CD4-positive, alpha-beta memory T cell (primary cell): ENCODE data around the gene UCK2. TPM values are rescaled to one million over a fixed set of nuclear protein-coding genes. Genes with fewer than 3 reads are reported as not detected.

Source experiments
- CTCF ChIA-PET: fragments of 350-600 bp; sonication (Branson Sonifier 250); formaldehyde crosslinking; loops from one replicate; lab custom pipeline; 2021; ENCODE audit warnings: inconsistent platforms; ENCODE audit not compliant: partially characterized antibody; lab: Charles Lee
- POLR2A ChIA-PET: fragments of 350-600 bp; sonication (Branson Sonifier 250); formaldehyde crosslinking; loops from one replicate; lab custom pipeline; 2021; ENCODE audit not compliant: partially characterized antibody; lab: Charles Lee
- DNase-seq, 5 donors: peaks; one replicate each; pipeline versions ENCODE4 v3.0.0 to v3.0.0-alpha.2; 2020 to 2022; ENCODE audit warnings: mixed read lengths in 1 of 5
- H3K27ac ChIP-seq: one replicate; pipeline ENCODE4 v1.7.0; 2013; ENCODE audit warnings: low read depth, low read length
- H3K27me3 ChIP-seq: 2 replicates; pipeline ENCODE4 v1.7.0; 2013; ENCODE audit warnings: mild to moderate bottlenecking, low read length, moderate library complexity; ENCODE audit not compliant: insufficient read depth
- H3K36me3 ChIP-seq: 2 replicates; pipeline ENCODE4 v1.7.0; 2013; ENCODE audit warnings: mild to moderate bottlenecking, low read length, moderate library complexity; ENCODE audit not compliant: insufficient read depth
- H3K4me1 ChIP-seq: 2 replicates; pipeline ENCODE4 v1.7.0; 2013; ENCODE audit warnings: mild to moderate bottlenecking, low read length, moderate library complexity; ENCODE audit not compliant: insufficient read depth
- H3K4me3 ChIP-seq, 2 donors: one replicate each; pipeline ENCODE4 v1.7.0; 2013; ENCODE audit warnings: low read length in 2 of 2, mild to moderate bottlenecking in 1 of 2
- H3K9me3 ChIP-seq, 2 donors: one replicate each; pipeline ENCODE4 v1.7.0; 2013; ENCODE audit warnings: low read length in 2 of 2, control low read depth in 1 of 2; ENCODE audit not compliant: control insufficient read depth in 1 of 2
- H3K27ac Mint-ChIP-seq, 7 donors: one replicate each; pipeline ENCODE4 v1.8.0; 2020 to 2021; ENCODE audit warnings: mixed read lengths in 7 of 7, mild to moderate bottlenecking in 6 of 7, inconsistent platforms in 3 of 7, moderate library complexity in 3 of 7
- H3K27me3 Mint-ChIP-seq, 2 donors: one replicate each; pipeline ENCODE4 v1.8.0; 2020 to 2021; ENCODE audit warnings: mixed read lengths in 2 of 2
- H3K36me3 Mint-ChIP-seq, 2 donors: one replicate each; pipeline ENCODE4 v1.8.0; 2020 to 2021; ENCODE audit warnings: mixed read lengths in 2 of 2, inconsistent platforms in 1 of 2, mild to moderate bottlenecking in 1 of 2
- H3K4me1 Mint-ChIP-seq, 4 donors: one replicate each; pipeline ENCODE4 v1.8.0; 2020 to 2021; ENCODE audit warnings: mixed read lengths in 4 of 4, mild to moderate bottlenecking in 1 of 4
- H3K4me3 Mint-ChIP-seq, 8 donors: one replicate each; pipeline ENCODE4 v1.8.0; 2020 to 2021; ENCODE audit warnings: mixed read lengths in 8 of 8, mild to moderate bottlenecking in 7 of 8, moderate library complexity in 6 of 8, inconsistent platforms in 3 of 8
- H3K9me3 Mint-ChIP-seq, 8 donors: one replicate each; pipeline ENCODE4 v1.8.0; 2020 to 2021; ENCODE audit warnings: mixed read lengths in 8 of 8, mild to moderate bottlenecking in 5 of 8, inconsistent platforms in 3 of 8, moderate library complexity in 1 of 8
- intact Hi-C: fragments of 100-400 bp; cut with micrococcal nuclease; formaldehyde crosslinking; loops from one replicate; pipeline ENCODE4 v1.15.1; 2023
- polyA plus RNA-seq, 2 donors: library from polyadenylated mRNA; unstranded; fragments of 300-500 nt; fragmentation: Illumina TruSeq; gene quantifications; one replicate each; pipeline ENCODE4 v1.2.3, GENCODE V29; 2021
- total RNA-seq, 2 experiments: library from RNA; stranded (reverse); gene quantifications; one replicate each; pipeline ENCODE4 v1.2.3, GENCODE V29; 2021

UCK2 gene
- total and polyA plus RNA-seq, 4 experiments from 2014 or later: 2.1 to 5.6 (median 4.1) TPM

- H3K4me1 Mint-ChIP-seq: peaks cover 10 to 18% (median 14%) of the 10 kb centered on the region in 4 donors
Measured at GRCh38 chr1:165855010-165855838, 27.8 kb downstream of the UCK2 start.

GRCh38 chr1:165856021-165856420, 28.6 kb downstream of the UCK2 start:
- Histone ChIP-seq H3K4me1 (peaks cover 6% of the 10 kb centered on the region), H3K27ac (no peak overlapping the region), H3K36me3 (no peaks in the 10 kb centered on the region), H3K27me3 (no peaks in the 10 kb centered on the region), H3K4me3 (no peak overlapping the region), H3K9me3 (no peaks in the 10 kb centered on the region)
- Mint-ChIP-seq H3K27me3 (no peaks in the 10 kb centered on the region), H3K36me3 (no peaks in the 10 kb centered on the region), H3K4me1 (peaks cover 9 to 15% (median 12%) of the 10 kb centered on the region in 4 donors), H3K4me3 (no peak overlapping the region), H3K9me3 (no peaks in the 10 kb centered on the region), H3K27ac (no peak overlapping the region)
- ChIA-PET CTCF (interaction anchor here (0.6 to 0.9 kb wide), 3 partner anchors 9 to 1832 kb away, joined by 3 read pairs; no protein-coding TSS in a partner anchor), POLR2A (interaction anchor here (0.8 kb wide), 1 partner anchor 15 kb away, joined by 3 read pairs; no protein-coding TSS in a partner anchor)
- intact Hi-C loops: no loop called here
- no peak for DNase-seq

More at GRCh38 chr1:165855010-165855838, 27.8 kb downstream of the UCK2 start:
- peaks cover 9% of the 10 kb centered on the region for H3K4me1 ChIP-seq
- no peak overlapping the region for H3K27ac Mint-ChIP-seq
- ChIA-PET POLR2A (no interaction called here), CTCF (interaction anchor here (1.1 kb wide), 1 partner anchor 35 kb away, joined by 3 read pairs; no protein-coding TSS in a partner anchor)
- H3K4me3 ChIP-seq: no peak overlapping the region
- DNase-seq: no peak
- H3K36me3 Mint-ChIP-seq: no peaks in the 10 kb centered on the region
- intact Hi-C loops: no loop called here
- no peaks in the 10 kb centered on the region for H3K27me3 ChIP-seq
- no peaks in the 10 kb centered on the region for H3K9me3 Mint-ChIP-seq
- H3K4me3 Mint-ChIP-seq: no peak overlapping the region
- no peaks in the 10 kb centered on the region for H3K36me3 ChIP-seq
- H3K9me3 ChIP-seq: no peaks in the 10 kb centered on the region
- no peak overlapping the region for H3K27ac ChIP-seq
- no peaks in the 10 kb centered on the region for H3K27me3 Mint-ChIP-seq

GRCh38 chr1:165856606-165857005, 29.2 kb downstream of the UCK2 start:
- Histone ChIP-seq H3K4me3 (no peak overlapping the region), H3K4me1 (peaks cover under 1% of the 10 kb centered on the region), H3K36me3 (no peaks in the 10 kb centered on the region), H3K27me3 (no peaks in the 10 kb centered on the region), H3K9me3 (no peaks in the 10 kb centered on the region), H3K27ac (no peak overlapping the region)
- Mint-ChIP-seq H3K9me3 (no peaks in the 10 kb centered on the region), H3K27me3 (no peaks in the 10 kb centered on the region), H3K27ac (no peak overlapping the region), H3K4me3 (no peak overlapping the region), H3K36me3 (no peaks in the 10 kb centered on the region), H3K4me1 (peaks cover 5 to 10% (median 7%) of the 10 kb centered on the region in 4 donors)
- ChIA-PET POLR2A (interaction anchor here (0.8 kb wide), 1 partner anchor 15 kb away, joined by 3 read pairs; no protein-coding TSS in a partner anchor), CTCF (interaction anchor here (0.6 to 0.9 kb wide), 2 partner anchors 10 to 1831 kb away, joined by 3 read pairs; no protein-coding TSS in a partner anchor)
- intact Hi-C loops: no loop called here
- no peak for DNase-seq

GRCh38 chr1:165857046-165857801, 29.8 kb downstream of the UCK2 start:
- Histone ChIP-seq H3K27me3 (no peaks in the 10 kb centered on the region), H3K36me3 (no peaks in the 10 kb centered on the region), H3K4me3 (no peak overlapping the region), H3K27ac (no peak overlapping the region), H3K4me1 (no peaks in the 10 kb centered on the region), H3K9me3 (no peaks in the 10 kb centered on the region)
- no peaks in the 10 kb centered on the region for H3K36me3 Mint-ChIP-seq
- intact Hi-C loops: no loop called here
- peak overlapping the region in 1 of 7 donors; percentile 36 for H3K27ac Mint-ChIP-seq
- H3K4me1 Mint-ChIP-seq: peaks cover 3 to 5% (median 4%) of the 10 kb centered on the region in 4 donors
- no peaks in the 10 kb centered on the region for H3K27me3 Mint-ChIP-seq
- no peaks in the 10 kb centered on the region for H3K9me3 Mint-ChIP-seq
- no peak overlapping the region for H3K4me3 Mint-ChIP-seq
- CTCF ChIA-PET: no interaction called here
- POLR2A ChIA-PET: no interaction called here
- DNase-seq: no peak

GRCh38 chr1:165858364-165858823, 31.0 kb downstream of the UCK2 start:
- peaks cover 3 to 5% (median 4%) of the 10 kb centered on the region in 4 donors for H3K4me1 Mint-ChIP-seq
- Histone ChIP-seq H3K4me3 (no peak overlapping the region), H3K9me3 (no peaks in the 10 kb centered on the region), H3K27me3 (no peaks in the 10 kb centered on the region), H3K27ac (no peak overlapping the region), H3K4me1 (no peaks in the 10 kb centered on the region), H3K36me3 (no peaks in the 10 kb centered on the region)
- peak overlapping the region in 1 of 7 donors; percentile 21 for H3K27ac Mint-ChIP-seq
- no peaks in the 10 kb centered on the region for H3K36me3 Mint-ChIP-seq
- no peaks in the 10 kb centered on the region for H3K9me3 Mint-ChIP-seq
- no peak for DNase-seq
- ChIA-PET POLR2A (no interaction called here), CTCF (no interaction called here)
- intact Hi-C loops: no loop called here
- H3K27me3 Mint-ChIP-seq: no peaks in the 10 kb centered on the region
- no peak overlapping the region for H3K4me3 Mint-ChIP-seq

GRCh38 chr1:165858967-165859845, 31.8 kb downstream of the UCK2 start:
- CTCF ChIA-PET: no interaction called here
- H3K27me3 Mint-ChIP-seq: no peaks in the 10 kb centered on the region
- no peaks in the 10 kb centered on the region for H3K9me3 ChIP-seq
- POLR2A ChIA-PET: no interaction called here
- no peak overlapping the region for H3K27ac ChIP-seq
- H3K36me3 Mint-ChIP-seq: no peaks in the 10 kb centered on the region
- peak overlapping the region in 2 of 7 donors; percentile 21 to 33 for H3K27ac Mint-ChIP-seq
- no peaks in the 10 kb centered on the region for H3K27me3 ChIP-seq
- H3K9me3 Mint-ChIP-seq: no peaks in the 10 kb centered on the region
- intact Hi-C loops: no loop called here
- H3K4me3 ChIP-seq: no peak overlapping the region
- H3K4me3 Mint-ChIP-seq: no peak overlapping the region
- DNase-seq: no peak
- H3K4me1 ChIP-seq: no peaks in the 10 kb centered on the region
- peaks cover 0 to 1% (median under 1%) of the 10 kb centered on the region in 4 donors for H3K4me1 Mint-ChIP-seq
- H3K36me3 ChIP-seq: no peaks in the 10 kb centered on the region
